Immature natural killer cell (primary cell): Measurements from ENCODE around the gene NINJ2. TPM values are rescaled to one million over a fixed set of nuclear protein-coding genes. Genes with fewer than 3 reads are reported as not detected.

Experiments
- DNase-seq, 3 donors: peaks; one replicate each; pipeline ENCODE4 v3.0.0; 2022; ENCODE audit warnings: mixed read lengths in 1 of 3
- H3K27ac Mint-ChIP-seq, 6 donors: one replicate each; pipeline ENCODE4 v1.8.0; 2020; ENCODE audit warnings: mixed read lengths in 6 of 6, mild to moderate bottlenecking in 5 of 6, inconsistent platforms in 4 of 6, moderate library complexity in 3 of 6
- H3K27me3 Mint-ChIP-seq, 3 donors: one replicate each; pipeline ENCODE4 v1.8.0; 2020 to 2021; ENCODE audit warnings: low read depth in 3 of 3, mild to moderate bottlenecking in 3 of 3, mixed read lengths in 3 of 3, moderate library complexity in 3 of 3, inconsistent platforms in 1 of 3
- H3K36me3 Mint-ChIP-seq, 3 donors: one replicate each; pipeline ENCODE4 v1.8.0; 2020; ENCODE audit warnings: mixed read lengths in 3 of 3, inconsistent platforms in 2 of 3, mild to moderate bottlenecking in 2 of 3
- H3K4me1 Mint-ChIP-seq, 2 donors: one replicate each; pipeline ENCODE4 v1.8.0; 2020; ENCODE audit warnings: inconsistent platforms in 2 of 2, mild to moderate bottlenecking in 2 of 2, mixed read lengths in 2 of 2, moderate library complexity in 1 of 2
- H3K4me3 Mint-ChIP-seq, 5 donors: one replicate each; pipeline ENCODE4 v1.8.0; 2020; ENCODE audit warnings: mild to moderate bottlenecking in 5 of 5, mixed read lengths in 5 of 5, inconsistent platforms in 3 of 5, moderate library complexity in 3 of 5
- H3K9me3 Mint-ChIP-seq, 6 donors: one replicate each; pipeline ENCODE4 v1.8.0; 2020; ENCODE audit warnings: mild to moderate bottlenecking in 6 of 6, mixed read lengths in 6 of 6, inconsistent platforms in 4 of 6, moderate library complexity in 3 of 6
- polyA plus RNA-seq, 3 donors: library from polyadenylated mRNA; unstranded; fragments of 300-500 nt; fragmentation: Illumina TruSeq; gene quantifications; one replicate each; pipeline ENCODE4 v1.2.3, GENCODE V29; 2021

The NINJ2 gene
- polyA plus RNA-seq, 3 donors from 2014 or later, result 18.2 to 42.3 (median 25.7) TPM

- no peaks in the 10 kb centered on the region for H3K9me3 Mint-ChIP-seq
- peak overlapping the region in 3 of 6 donors; percentile 33 to 47 (median 33) for H3K27ac Mint-ChIP-seq
- peaks cover 2 to 7% (median 4%) of the 10 kb centered on the region in 3 donors for H3K27me3 Mint-ChIP-seq
- H3K4me1 Mint-ChIP-seq, result peaks cover 31 to 32% of the 10 kb centered on the region in 2 donors
- H3K4me3 Mint-ChIP-seq, result peak overlapping the region in 2 of 5 donors; percentile 14 to 15
- no peak for DNase-seq
- peaks cover 0 to 9% (median 0%) of the 10 kb centered on the region in 3 donors for H3K36me3 Mint-ChIP-seq
Measured at GRCh38 chr12:544941-545635, 118.2 kb downstream of the NINJ2 start.

- DNase-seq, result no peak
- H3K4me1 Mint-ChIP-seq, result peaks cover 40 to 41% of the 10 kb centered on the region in 2 donors
- no peaks in the 10 kb centered on the region for H3K9me3 Mint-ChIP-seq
- peaks cover 0 to 7% (median 0%) of the 10 kb centered on the region in 3 donors for H3K36me3 Mint-ChIP-seq
- peaks cover 2 to 7% (median 4%) of the 10 kb centered on the region in 3 donors for H3K27me3 Mint-ChIP-seq
- H3K4me3 Mint-ChIP-seq, result no peak overlapping the region
- peak overlapping the region in 3 of 6 donors; percentile 33 to 61 (median 47) for H3K27ac Mint-ChIP-seq
Measured at GRCh38 chr12:544142-544541, 119.1 kb downstream of the NINJ2 start.

GRCh38 chr12:543114-543451 lies 120.2 kb downstream of the NINJ2 start:
- Mint-ChIP-seq H3K27ac (no peak overlapping the region), H3K27me3 (peaks cover 2 to 7% (median 4%) of the 10 kb centered on the region in 3 donors), H3K4me1 (peaks cover 50 to 51% of the 10 kb centered on the region in 2 donors), H3K36me3 (peaks cover 0 to 7% (median 0%) of the 10 kb centered on the region in 3 donors), H3K9me3 (no peaks in the 10 kb centered on the region), H3K4me3 (no peak overlapping the region)
- DNase-seq, result no peak

GRCh38 chr12:542395-543113 lies 120.7 kb downstream of the NINJ2 start:
- DNase-seq, result no peak
- Mint-ChIP-seq H3K4me1 (peaks cover 54 to 56% of the 10 kb centered on the region in 2 donors), H3K27ac (no peak overlapping the region), H3K9me3 (no peaks in the 10 kb centered on the region), H3K36me3 (peaks cover 0 to 7% (median 0%) of the 10 kb centered on the region in 3 donors), H3K4me3 (no peak overlapping the region), H3K27me3 (peaks cover 2 to 7% (median 4%) of the 10 kb centered on the region in 3 donors)

GRCh38 chr12:541676-542324 lies 121.4 kb downstream of the NINJ2 start:
- H3K9me3 Mint-ChIP-seq, result no peaks in the 10 kb centered on the region
- H3K36me3 Mint-ChIP-seq, result peaks cover 0 to 7% (median 0%) of the 10 kb centered on the region in 3 donors
- H3K4me1 Mint-ChIP-seq, result peaks cover 51% of the 10 kb centered on the region in 2 donors
- peaks cover 2 to 7% (median 4%) of the 10 kb centered on the region in 3 donors for H3K27me3 Mint-ChIP-seq
- no peak overlapping the region for H3K27ac Mint-ChIP-seq
- H3K4me3 Mint-ChIP-seq, result no peak overlapping the region
- DNase-seq, result no peak

- H3K27ac Mint-ChIP-seq, result peak overlapping the region; percentile 85 to 98 (median 95)
- no peak for DNase-seq
- H3K9me3 Mint-ChIP-seq, result no peaks in the 10 kb centered on the region
- H3K27me3 Mint-ChIP-seq, result peaks cover 2 to 7% (median 4%) of the 10 kb centered on the region in 3 donors
- H3K4me3 Mint-ChIP-seq, result peak overlapping the region; percentile 60 to 84 (median 78)
- peaks cover 0 to 6% (median 0%) of the 10 kb centered on the region in 3 donors for H3K36me3 Mint-ChIP-seq
- peaks cover 37 to 40% of the 10 kb centered on the region in 2 donors for H3K4me1 Mint-ChIP-seq
Measured at GRCh38 chr12:539540-540310, 123.5 kb downstream of the NINJ2 start.

- peak; percentile 73 to 80 (median 80) for DNase-seq
- H3K27me3 Mint-ChIP-seq, result peaks cover 0 to 2% (median 2%) of the 10 kb centered on the region in 3 donors
- H3K27ac Mint-ChIP-seq, result peak overlapping the region; percentile 85 to 98 (median 95)
- no peaks in the 10 kb centered on the region for H3K9me3 Mint-ChIP-seq
- peak overlapping the region; percentile 60 to 84 (median 78) for H3K4me3 Mint-ChIP-seq
- H3K4me1 Mint-ChIP-seq, result peaks cover 31 to 35% of the 10 kb centered on the region in 2 donors
- H3K36me3 Mint-ChIP-seq, result no peaks in the 10 kb centered on the region
Measured at GRCh38 chr12:538731-539539, 124.3 kb downstream of the NINJ2 start.

- Mint-ChIP-seq H3K9me3 (no peaks in the 10 kb centered on the region), H3K4me1 (peaks cover 31 to 34% of the 10 kb centered on the region in 2 donors), H3K4me3 (no peak overlapping the region), H3K27me3 (peaks cover 0 to 2% (median 2%) of the 10 kb centered on the region in 3 donors), H3K27ac (peak overlapping the region in 2 of 6 donors; percentile 23 to 49), H3K36me3 (no peaks in the 10 kb centered on the region)
- DNase-seq, result no peak
Measured at GRCh38 chr12:537772-538171, 125.5 kb downstream of the NINJ2 start.

- H3K36me3 Mint-ChIP-seq, result peaks cover 0 to 8% (median 0%) of the 10 kb centered on the region in 3 donors
- H3K27ac Mint-ChIP-seq, result no peak overlapping the region
- H3K4me1 Mint-ChIP-seq, result peaks cover 30 to 31% of the 10 kb centered on the region in 2 donors
- peaks cover 0 to 2% (median under 1%) of the 10 kb centered on the region in 3 donors for H3K27me3 Mint-ChIP-seq
- DNase-seq, result no peak
- H3K4me3 Mint-ChIP-seq, result no peak overlapping the region
- peaks cover 0 to 6% (median 0%) of the 10 kb centered on the region in 6 donors for H3K9me3 Mint-ChIP-seq
Measured at GRCh38 chr12:536751-537245, 126.4 kb downstream of the NINJ2 start.

GRCh38 chr12:535396-535795 lies 127.8 kb downstream of the NINJ2 start:
- H3K27me3 Mint-ChIP-seq, result peaks cover 0 to 2% (median 0%) of the 10 kb centered on the region in 3 donors
- no peak overlapping the region for H3K4me3 Mint-ChIP-seq
- DNase-seq, result no peak
- H3K36me3 Mint-ChIP-seq, result peaks cover 0 to 8% (median 4%) of the 10 kb centered on the region in 3 donors
- no peak overlapping the region for H3K27ac Mint-ChIP-seq
- H3K9me3 Mint-ChIP-seq, result peaks cover 0 to 6% (median 0%) of the 10 kb centered on the region in 6 donors
- peaks cover 27% of the 10 kb centered on the region in 2 donors for H3K4me1 Mint-ChIP-seq

GRCh38 chr12:534216-534615 lies 129.0 kb downstream of the NINJ2 start:
- H3K4me1 Mint-ChIP-seq, result peaks cover 15 to 16% of the 10 kb centered on the region in 2 donors
- no peak overlapping the region for H3K4me3 Mint-ChIP-seq
- H3K36me3 Mint-ChIP-seq, result peaks cover 0 to 8% (median 4%) of the 10 kb centered on the region in 3 donors
- H3K27me3 Mint-ChIP-seq, result peaks cover 0 to 2% (median 0%) of the 10 kb centered on the region in 3 donors
- peaks cover 0 to 6% (median 0%) of the 10 kb centered on the region in 6 donors for H3K9me3 Mint-ChIP-seq
- no peak overlapping the region for H3K27ac Mint-ChIP-seq
- no peak for DNase-seq

- Mint-ChIP-seq H3K9me3 (peaks cover 0 to 6% (median 0%) of the 10 kb centered on the region in 6 donors), H3K27me3 (peaks cover 1 to 2% (median 2%) of the 10 kb centered on the region in 3 donors), H3K4me3 (no peak overlapping the region), H3K4me1 (peaks cover 10 to 11% of the 10 kb centered on the region in 2 donors), H3K36me3 (peaks cover 0 to 8% (median 4%) of the 10 kb centered on the region in 3 donors), H3K27ac (no peak overlapping the region)
- no peak for DNase-seq
Measured at GRCh38 chr12:533718-534117, 129.5 kb downstream of the NINJ2 start.
